RPMI7951 (cell line): ENCODE data around the gene TRMT10A. TPM values are rescaled to one million over a fixed set of nuclear protein-coding genes. Genes with fewer than 3 reads are reported as not detected.

Experiments used
- DNase-seq: peaks from one replicate; pipeline ENCODE4 v3.0.0-alpha.2; 2012; ENCODE audit warnings: low read depth
- total RNA-seq: library from RNA; depleted of rRNA; stranded (reverse); fragments of >200 nt; shearing (Covaris generic); gene quantifications from 2 replicates; pipeline ENCODE4 v1.2.3, GENCODE V29; 2014; rRNA removed

TRMT10A gene
- 9.7 and 10.8 TPM in 2 replicates for total RNA-seq

- DNase-seq = peak; percentile 96
Observed at GRCh38 chr4:99563310-99564186, at the start of gene TRMT10A. Gene TRMT10A, minus strand, starts transcription at chr4:99564039. Its CDS starts 4,701 bp downstream, at chr4:99559338.

GRCh38 chr4:99612704-99613103 is 48.9 kb upstream of the TRMT10A start:
- DNase-seq = no peak

- DNase-seq = no peak
Observed at GRCh38 chr4:99612281-99612680, 48.4 kb upstream of the TRMT10A start.

- no peak for DNase-seq
Observed at GRCh38 chr4:99610605-99611175, 46.9 kb upstream of the TRMT10A start.

GRCh38 chr4:99608417-99608816 is 44.6 kb upstream of the TRMT10A start:
- DNase-seq = no peak

- DNase-seq = no peak
Observed at GRCh38 chr4:99606716-99607115, 42.9 kb upstream of the TRMT10A start.

- DNase-seq = no peak
Observed at GRCh38 chr4:99594818-99595217, 31.0 kb upstream of the TRMT10A start.

- DNase-seq = no peak
Observed at GRCh38 chr4:99593781-99594641, 30.2 kb upstream of the TRMT10A start.

GRCh38 chr4:99591757-99592156 is 27.9 kb upstream of the TRMT10A start:
- DNase-seq = no peak

- DNase-seq = no peak
Observed at GRCh38 chr4:99587803-99588202, 24.0 kb upstream of the TRMT10A start.

- no peak for DNase-seq
Observed at GRCh38 chr4:99587309-99587708, 23.5 kb upstream of the TRMT10A start.

- DNase-seq = no peak
Observed at GRCh38 chr4:99586797-99587196, 23.0 kb upstream of the TRMT10A start.

- no peak for DNase-seq
Observed at GRCh38 chr4:99586322-99586721, 22.5 kb upstream of the TRMT10A start.

GRCh38 chr4:99585516-99585915 is 21.7 kb upstream of the TRMT10A start:
- no peak for DNase-seq

GRCh38 chr4:99578714-99579113 is 14.9 kb upstream of the TRMT10A start:
- no peak for DNase-seq

- no peak for DNase-seq
Observed at GRCh38 chr4:99574530-99575324, 10.9 kb upstream of the TRMT10A start, which contains the start of gene MTTP. Gene MTTP, plus strand, starts transcription at chr4:99574824. Its CDS starts 86 bp downstream, at chr4:99574910.

- no peak for DNase-seq
Observed at GRCh38 chr4:99573735-99574368, 10.0 kb upstream of the TRMT10A start.

- DNase-seq = peak; percentile 58
Observed at GRCh38 chr4:99572527-99573240, 8.8 kb upstream of the TRMT10A start.

- no peak for DNase-seq
Observed at GRCh38 chr4:99571883-99572282, 8.0 kb upstream of the TRMT10A start.

GRCh38 chr4:99564921-99565320 is 1.1 kb upstream of the TRMT10A start:
- DNase-seq = no peak
